ACC112 (cell line): ENCODE data around the gene PCDH12.
A peak's percentile ranks its signal among the peaks of the same experiment; 100 is the strongest.

Experiments used
- H2AFZ ChIP-seq: fragments of 200-600 bp; sonication (generic); one replicate; pipeline ENCODE4 v1.6.0; 2017; ENCODE audit warnings: antibody characterized with exemption, low read length; ENCODE audit not compliant: unreplicated experiment
- H3K27ac ChIP-seq: fragments of 200-600 bp; sonication (generic); 2 replicates; pipeline ENCODE4 v1.5.1; 2014; ENCODE audit warnings: low read depth, mild to moderate bottlenecking, antibody characterized with exemption, low read length, moderate library complexity
- H3K27me3 ChIP-seq: fragments of 200-600 bp; sonication (generic); 2 replicates; pipeline ENCODE4 v1.6.1; 2014; ENCODE audit warnings: mild to moderate bottlenecking, antibody characterized with exemption, low read length, moderate library complexity, mixed read lengths; ENCODE audit not compliant: insufficient read depth
- H3K36me3 ChIP-seq: fragments of 200-600 bp; sonication (generic); 2 replicates; pipeline ENCODE4 v1.6.1; 2016; ENCODE audit warnings: mild to moderate bottlenecking, antibody characterized with exemption, low read length, moderate library complexity, mixed read lengths; ENCODE audit not compliant: insufficient read depth
- H3K4me1 ChIP-seq: fragments of 200-600 bp; sonication (generic); one replicate; pipeline ENCODE4 v1.6.1; 2016; ENCODE audit warnings: low read length, mixed read lengths; ENCODE audit not compliant: insufficient read depth, unreplicated experiment, control insufficient read depth
- H3K4me3 ChIP-seq: fragments of 200-600 bp; sonication (generic); 2 replicates; pipeline ENCODE4 v1.5.1; 2014; ENCODE audit warnings: mild to moderate bottlenecking, low read depth, low read length
- H3K79me2 ChIP-seq: fragments of 200-600 bp; sonication (generic); one replicate; pipeline ENCODE4 v1.6.0; 2016; ENCODE audit warnings: low read length; ENCODE audit not compliant: control insufficient read depth, unreplicated experiment, insufficient read depth

PCDH12 gene

GRCh38 chr5:141950207-141951005 is 7.6 kb downstream of the PCDH12 start:
- Histone ChIP-seq H2AFZ (no peak overlapping the region), H3K27me3 (peaks cover 3% of the 10 kb centered on the region; the same call in 1 of the 2 replicates), H3K4me3 (no peak overlapping the region), H3K36me3 (no peaks in the 10 kb centered on the region), H3K4me1 (peaks cover 3% of the 10 kb centered on the region), H3K79me2 (no peaks in the 10 kb centered on the region), H3K27ac (no peak overlapping the region)

- Histone ChIP-seq H3K4me1 (peaks cover 4% of the 10 kb centered on the region), H3K27ac (no peak overlapping the region), H3K36me3 (no peaks in the 10 kb centered on the region), H3K4me3 (no peak overlapping the region), H2AFZ (no peak overlapping the region), H3K27me3 (peaks cover 4% of the 10 kb centered on the region; the same call in 1 of the 2 replicates), H3K79me2 (no peaks in the 10 kb centered on the region)
These were observed 8.5 kb downstream of the PCDH12 start for GRCh38 chr5:141949511-141949910.

GRCh38 chr5:141948812-141949211 is 9.2 kb downstream of the PCDH12 start:
- peaks cover 4% of the 10 kb centered on the region for H3K4me1 ChIP-seq
- H3K36me3 ChIP-seq, result no peaks in the 10 kb centered on the region
- no peak overlapping the region for H2AFZ ChIP-seq
- H3K79me2 ChIP-seq, result no peaks in the 10 kb centered on the region
- no peak overlapping the region for H3K4me3 ChIP-seq
- H3K27ac ChIP-seq, result no peak overlapping the region
- peaks cover 4% of the 10 kb centered on the region; the same call in 1 of the 2 replicates for H3K27me3 ChIP-seq

- Histone ChIP-seq H3K27ac (no peak overlapping the region), H3K27me3 (peaks cover 4% of the 10 kb centered on the region; the same call in 1 of the 2 replicates), H2AFZ (no peak overlapping the region), H3K36me3 (no peaks in the 10 kb centered on the region), H3K4me1 (peaks cover 6% of the 10 kb centered on the region), H3K79me2 (no peaks in the 10 kb centered on the region), H3K4me3 (no peak overlapping the region)
These were observed 10.7 kb downstream of the PCDH12 start for GRCh38 chr5:141947316-141947715.

- Histone ChIP-seq H3K4me1 (peaks cover 23% of the 10 kb centered on the region), H3K36me3 (no peaks in the 10 kb centered on the region), H3K4me3 (no peak overlapping the region), H3K27me3 (peaks cover 4% of the 10 kb centered on the region; the same call in 1 of the 2 replicates), H2AFZ (no peak overlapping the region), H3K27ac (no peak overlapping the region), H3K79me2 (no peaks in the 10 kb centered on the region)
These were observed 12.4 kb downstream of the PCDH12 start for GRCh38 chr5:141945511-141946051.

GRCh38 chr5:141944076-141944475 is 13.9 kb downstream of the PCDH12 start:
- H3K4me3 ChIP-seq, result no peak overlapping the region
- peaks cover 25% of the 10 kb centered on the region for H3K4me1 ChIP-seq
- H2AFZ ChIP-seq, result no peak overlapping the region
- no peaks in the 10 kb centered on the region for H3K36me3 ChIP-seq
- no peaks in the 10 kb centered on the region for H3K79me2 ChIP-seq
- peaks cover 4% of the 10 kb centered on the region; the same call in 1 of the 2 replicates for H3K27me3 ChIP-seq
- H3K27ac ChIP-seq, result no peak overlapping the region

GRCh38 chr5:141942185-141942857 is 15.7 kb downstream of the PCDH12 start:
- Histone ChIP-seq H3K27ac (no peak overlapping the region), H3K79me2 (no peaks in the 10 kb centered on the region), H3K4me1 (peaks cover 25% of the 10 kb centered on the region), H3K27me3 (peaks cover 4% of the 10 kb centered on the region; the same call in 1 of the 2 replicates), H3K36me3 (peaks cover 4% of the 10 kb centered on the region; the same call in 1 of the 2 replicates), H3K4me3 (no peak overlapping the region), H2AFZ (no peak overlapping the region)

GRCh38 chr5:141941779-141942178 is 16.2 kb downstream of the PCDH12 start:
- Histone ChIP-seq H3K36me3 (peaks cover 4% of the 10 kb centered on the region; the same call in 1 of the 2 replicates), H3K79me2 (no peaks in the 10 kb centered on the region), H3K4me3 (no peak overlapping the region), H3K27me3 (peaks cover 4% of the 10 kb centered on the region; the same call in 1 of the 2 replicates), H2AFZ (no peak overlapping the region), H3K4me1 (peaks cover 25% of the 10 kb centered on the region), H3K27ac (peak overlapping the region; percentile 67)

GRCh38 chr5:141941307-141941706 is 16.7 kb downstream of the PCDH12 start:
- Histone ChIP-seq H3K36me3 (peaks cover 4% of the 10 kb centered on the region; the same call in 1 of the 2 replicates), H3K27me3 (peaks cover 4% of the 10 kb centered on the region; the same call in 1 of the 2 replicates), H2AFZ (no peak overlapping the region), H3K4me3 (no peak overlapping the region), H3K27ac (peak overlapping the region; percentile 67), H3K79me2 (no peaks in the 10 kb centered on the region), H3K4me1 (peaks cover 25% of the 10 kb centered on the region)

- peak overlapping the region; percentile 67 for H3K27ac ChIP-seq
- H3K4me3 ChIP-seq, result no peak overlapping the region
- H3K27me3 ChIP-seq, result peaks cover 4% of the 10 kb centered on the region; the same call in 1 of the 2 replicates
- no peak overlapping the region for H2AFZ ChIP-seq
- no peaks in the 10 kb centered on the region for H3K79me2 ChIP-seq
- H3K36me3 ChIP-seq, result peaks cover 4% of the 10 kb centered on the region; the same call in 1 of the 2 replicates
- peaks cover 25% of the 10 kb centered on the region for H3K4me1 ChIP-seq
These were observed 17.2 kb downstream of the PCDH12 start for GRCh38 chr5:141940695-141941271.
